Esophagus squamous epithelium (tissue), 4 donors: ENCODE measurements around the gene RBFOX1.

Experiments
- CTCF ChIP-seq, 6 experiments: fragments of 450-650 bp in 4 of 6; fragments of 200-600 bp in 2 of 6; sonication (generic) in 2 of 6; IDR thresholded peaks; one replicate each; pipeline ENCODE4 v1.5.1; 2016 to 2019; ENCODE audit warnings: antibody characterized with exemption in 6 of 6, mild to moderate bottlenecking in 4 of 6, moderate library complexity in 4 of 6
- POLR2A ChIP-seq, 4 donors: fragments of 450-650 bp; IDR thresholded peaks; one replicate each; pipeline ENCODE4 v1.6.1; 2017; ENCODE audit warnings: antibody characterized with exemption in 4 of 4, mild to moderate bottlenecking in 4 of 4, moderate library complexity in 3 of 4

GRCh38 chr16:7742626-7743025 is 410.0 kb downstream of the RBFOX1 start:
- TF ChIP-seq POLR2A (IDR thresholded peaks at IDR 0.05) (no peak), CTCF (IDR thresholded peaks at IDR 0.05) (no peak)
